HCT116 (cell line): ENCODE results near the gene SEC61A2.
"Not testable (repeated sequence)": the region's sequence is repeated elsewhere in the genome, so short reads cannot be mapped to it uniquely, and the experiment has no call there.

Experiments used
- ATF3 ChIP-seq: IDR thresholded peaks from 2 replicates; pipeline ENCODE4 v1.6.1; 2012
- CEBPB ChIP-seq: IDR thresholded peaks from 2 replicates; pipeline ENCODE4 v1.6.1; 2012; ENCODE audit warnings: low read depth
- CTCF ChIP-seq, 3 experiments: fragments of 200-600 bp in 1 of 3; sonication (generic) in 1 of 3; IDR thresholded peaks in 2 of 3; conservative IDR thresholded peaks in 1 of 3; 2 replicates each; pipeline ENCODE4 v1.5.1; 2012 to 2017; ENCODE audit warnings: low read depth in 2 of 3, low read length in 2 of 3, antibody characterized with exemption in 1 of 3, borderline replicate concordance in 1 of 3, control low read depth in 1 of 3, mild to moderate bottlenecking in 1 of 3, mixed read lengths in 1 of 3, mixed run types in 1 of 3, moderate library complexity in 1 of 3; ENCODE audit not compliant: insufficient read depth in 1 of 3
- EZH2 ChIP-seq: fragments of 200-600 bp; sonication (generic); IDR thresholded peaks from 2 replicates; pipeline ENCODE4 v1.6.1; 2017; ENCODE audit warnings: antibody characterized with exemption, mixed run types
- MAX ChIP-seq: IDR thresholded peaks from 2 replicates; pipeline ENCODE4 v1.6.1; 2012
- POLR2A ChIP-seq: IDR thresholded peaks from 2 replicates; pipeline ENCODE4 v1.7.0; 2011; ENCODE audit warnings: borderline replicate concordance; ENCODE audit not compliant: insufficient read depth, insufficient read length; ENCODE audit errors: extremely low read depth
- POLR2AphosphoS5 ChIP-seq: IDR thresholded peaks from 2 replicates; pipeline ENCODE4 v1.6.1; 2011; ENCODE audit warnings: mild to moderate bottlenecking, low read depth, low read length, moderate library complexity
- SIN3A ChIP-seq: IDR thresholded peaks from 2 replicates; pipeline ENCODE4 v1.6.1; 2012; ENCODE audit warnings: low read depth
- SP1 ChIP-seq: IDR thresholded peaks from 2 replicates; pipeline ENCODE4 v1.6.1; 2012; ENCODE audit warnings: low read depth

- not testable (repeated sequence) for TF ChIP-seq CTCF (IDR thresholded peaks at IDR 0.05 in 2 of 3, conservative IDR thresholded peaks at IDR 0.05 in 1 of 3; ENCODE audit: borderline replicate concordance in 1 of 3, insufficient read depth in 1 of 3, low read depth in 2 of 3, low read length in 2 of 3); ATF3; POLR2A; POLR2AphosphoS5; CEBPB; EZH2; SP1; SIN3A; MAX
These were observed 32.1 kb upstream of the SEC61A2 start for GRCh38 chr10:12097361-12097760.
